GM18499 (cell line): ENCODE results near the gene TMEM272.

Experiments used
- ATAC-seq: cut with Tn5 transposase; IDR thresholded peaks from one replicate; pipeline ENCODE4 v1.9.1; 2021; ENCODE audit warnings: moderate number of reproducible peaks; ENCODE audit not compliant: insufficient read depth, unreplicated experiment

TMEM272 gene

DNA sequence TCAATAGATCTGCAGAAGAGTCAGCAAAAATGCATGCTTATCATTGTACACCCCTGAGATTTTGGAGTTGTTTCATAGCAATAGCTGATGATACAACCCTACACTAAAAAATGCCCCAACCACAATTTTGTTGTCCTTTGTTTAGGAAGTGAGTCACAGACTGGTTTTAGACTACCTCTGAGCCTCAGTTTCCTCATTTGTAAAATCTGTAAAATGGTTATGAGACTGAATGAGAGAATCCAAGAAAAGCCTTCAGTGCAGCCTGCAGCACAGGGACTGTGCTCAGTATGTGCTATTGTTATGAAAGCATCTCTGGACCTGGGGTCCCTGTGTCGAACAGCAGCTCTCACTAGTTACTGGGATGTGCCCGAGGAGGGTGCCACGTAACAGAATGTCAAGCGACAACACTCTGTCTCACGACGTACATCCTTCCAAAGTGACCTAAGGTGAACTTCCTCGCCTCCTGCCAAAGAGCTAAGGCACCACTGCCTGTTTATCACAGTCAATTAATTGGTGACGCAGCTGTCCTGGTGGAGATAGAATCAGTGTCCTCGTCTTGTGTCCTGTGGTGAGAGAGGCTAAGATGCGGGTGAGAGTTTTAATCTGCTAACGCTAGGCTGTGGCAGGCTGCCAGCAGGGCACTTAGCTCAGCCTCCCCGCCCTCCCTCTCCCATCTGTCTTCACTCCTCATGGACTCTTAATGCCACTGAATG lies 59.1 kb downstream of the TMEM272 start:
- no peak for ATAC-seq

DNA sequence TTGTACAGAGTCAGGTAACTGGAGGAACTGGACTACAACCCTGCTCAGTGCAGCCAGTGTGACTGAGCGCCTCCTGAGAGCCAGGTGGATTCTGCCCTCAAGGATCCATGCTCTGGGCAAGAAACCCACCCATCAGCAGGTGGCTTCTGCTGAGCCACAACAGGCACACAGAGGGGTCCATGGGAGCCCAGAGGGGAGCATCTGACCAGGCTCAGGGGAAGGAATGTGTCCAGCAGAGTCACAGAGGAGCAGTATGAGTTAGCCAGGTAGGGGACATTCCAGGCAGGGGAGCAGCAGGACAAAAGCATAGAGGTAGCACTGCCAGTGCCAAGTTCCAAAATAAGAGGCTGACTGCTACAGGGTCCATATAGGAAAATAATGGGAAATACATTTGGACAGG lies 60.9 kb downstream of the TMEM272 start:
- ATAC-seq: no peak

DNA sequence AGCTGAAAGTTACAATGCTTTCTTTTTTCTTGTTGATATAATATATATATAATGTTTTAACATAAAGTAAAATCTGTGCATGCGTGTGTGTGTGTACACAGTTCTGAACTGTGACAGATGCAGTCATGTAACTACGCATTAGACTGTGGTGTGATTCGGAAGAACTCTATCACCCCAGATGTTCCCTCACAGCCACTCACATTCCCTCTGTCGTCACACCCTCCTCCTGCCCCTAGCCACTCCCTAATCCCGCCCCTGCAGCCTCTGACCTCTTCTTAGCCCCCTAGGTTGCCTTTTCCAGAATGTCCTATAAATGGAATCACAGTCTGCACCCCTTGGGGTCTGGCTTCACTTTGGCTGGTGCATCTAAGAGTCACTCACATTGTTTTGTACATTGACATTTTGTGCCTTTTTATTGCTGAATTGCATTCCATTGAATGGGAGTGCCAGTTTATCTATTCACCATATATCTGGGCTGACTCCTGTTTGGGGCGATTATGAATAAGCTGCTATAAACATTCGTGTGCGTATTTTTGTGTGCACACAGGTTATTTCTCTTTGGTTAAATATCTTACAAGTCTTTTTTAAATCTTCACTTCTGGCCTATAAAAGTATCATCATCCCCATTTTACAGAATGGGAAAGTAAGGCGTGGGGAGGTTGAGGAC lies 61.4 kb downstream of the TMEM272 start:
- no peak for ATAC-seq

DNA sequence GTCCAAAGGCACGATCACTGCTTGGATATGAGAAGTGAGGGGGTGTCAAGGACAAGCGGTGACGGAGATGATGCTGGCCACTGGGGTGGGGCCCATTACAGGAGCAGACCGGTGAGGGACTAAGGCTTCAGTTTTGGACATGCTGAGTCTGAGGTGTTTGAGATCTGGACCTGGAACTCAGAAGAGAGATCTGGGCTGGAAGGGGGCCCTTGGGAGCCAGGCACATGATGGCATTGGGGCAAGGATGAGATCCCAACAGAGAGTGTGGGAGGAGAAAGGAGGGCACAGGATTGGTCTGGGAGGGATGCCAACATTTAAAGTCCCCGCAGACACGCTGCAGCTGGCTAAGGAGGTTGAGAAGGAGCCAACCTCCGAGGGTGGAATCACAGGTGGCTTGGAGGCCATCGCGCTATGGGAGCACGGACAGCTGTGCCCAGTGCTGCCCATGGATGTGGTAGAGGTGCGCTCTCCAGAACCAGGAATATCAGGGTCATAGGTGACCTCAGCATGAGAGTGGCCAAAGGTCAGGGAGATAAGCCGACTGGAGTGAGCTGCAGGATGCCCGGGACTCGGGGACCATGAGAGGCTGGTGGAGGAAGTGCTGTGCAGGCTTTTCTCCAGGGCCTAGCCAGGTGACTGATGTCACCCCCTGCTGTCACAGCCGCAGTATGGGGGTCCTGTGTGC lies 62.8 kb downstream of the TMEM272 start:
- ATAC-seq: no peak

DNA sequence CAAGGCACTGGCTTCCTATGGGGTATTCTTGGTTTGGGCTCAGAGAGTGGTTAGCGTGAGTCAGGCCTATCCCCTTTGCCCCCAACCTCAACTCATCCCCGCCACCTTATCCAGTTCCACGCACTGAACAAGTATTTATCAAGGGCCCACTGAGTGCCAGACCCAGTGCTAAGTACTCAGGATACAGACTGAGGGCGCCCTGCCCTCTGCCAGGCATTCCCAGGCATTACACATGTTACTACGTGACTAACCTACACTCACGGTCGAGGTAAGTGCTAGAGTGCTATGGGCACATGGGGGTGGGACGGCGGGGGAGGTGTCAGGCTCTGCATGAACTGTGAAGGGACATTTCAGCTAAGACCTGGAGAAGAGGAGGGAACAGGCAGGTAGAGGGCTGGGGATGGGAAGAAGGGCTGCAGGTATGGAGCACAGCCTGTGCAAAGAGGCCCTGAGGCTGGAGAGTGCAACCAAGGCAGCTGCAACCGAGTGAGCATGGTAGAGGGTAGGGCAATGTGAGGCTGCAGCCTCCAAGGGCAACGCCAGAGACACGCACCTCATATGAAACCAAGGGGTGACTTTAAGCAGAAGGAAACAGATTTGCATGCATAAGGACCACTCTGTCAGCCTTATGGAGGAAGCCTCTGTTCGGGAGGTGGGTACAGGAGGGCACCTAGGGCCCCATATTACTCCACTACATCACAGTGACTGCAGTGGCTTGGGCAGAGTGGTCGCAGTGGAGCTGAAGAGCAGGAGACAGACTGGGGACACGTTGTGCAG lies 63.5 kb downstream of the TMEM272 start:
- no peak for ATAC-seq

DNA sequence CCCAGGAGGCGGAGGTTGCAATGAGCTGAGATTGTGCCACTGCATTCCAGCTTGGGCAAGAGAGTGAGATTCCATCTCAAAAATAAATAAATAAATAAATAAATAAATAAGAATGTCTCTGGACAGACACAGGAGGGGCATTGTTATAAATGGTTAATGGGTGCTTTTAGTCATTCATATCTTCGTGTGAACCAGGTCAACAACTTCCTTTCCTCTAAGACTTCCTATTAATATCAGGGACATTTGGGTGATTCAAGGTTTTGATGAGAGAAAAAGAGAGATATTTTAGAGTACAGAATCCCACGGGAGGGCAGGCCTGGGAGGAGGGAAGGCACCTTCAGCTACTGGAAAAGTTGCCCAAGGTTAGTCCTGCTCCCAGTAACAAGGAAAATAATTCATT lies 64.9 kb downstream of the TMEM272 start:
- ATAC-seq: no peak

DNA sequence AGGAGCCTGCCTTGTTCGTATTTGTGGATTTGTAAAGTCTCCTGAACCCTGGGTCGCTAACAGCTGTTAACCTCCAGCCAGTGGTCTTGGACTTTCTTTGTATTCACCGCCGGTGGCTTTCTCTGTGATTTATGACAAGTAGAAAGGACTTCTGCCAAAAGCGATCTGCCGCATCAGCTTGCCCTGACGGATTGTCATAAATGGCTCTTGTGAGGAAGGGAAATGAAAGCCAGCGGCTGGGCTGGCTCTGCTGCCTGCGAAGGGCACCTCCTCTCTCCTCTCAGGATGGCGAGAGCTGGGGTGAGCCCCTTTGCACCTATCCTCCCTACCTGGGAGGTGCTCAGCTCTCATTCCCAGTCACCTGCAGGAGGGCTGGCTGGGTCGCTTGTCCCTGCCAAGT lies 66.6 kb downstream of the TMEM272 start:
- no peak for ATAC-seq

DNA sequence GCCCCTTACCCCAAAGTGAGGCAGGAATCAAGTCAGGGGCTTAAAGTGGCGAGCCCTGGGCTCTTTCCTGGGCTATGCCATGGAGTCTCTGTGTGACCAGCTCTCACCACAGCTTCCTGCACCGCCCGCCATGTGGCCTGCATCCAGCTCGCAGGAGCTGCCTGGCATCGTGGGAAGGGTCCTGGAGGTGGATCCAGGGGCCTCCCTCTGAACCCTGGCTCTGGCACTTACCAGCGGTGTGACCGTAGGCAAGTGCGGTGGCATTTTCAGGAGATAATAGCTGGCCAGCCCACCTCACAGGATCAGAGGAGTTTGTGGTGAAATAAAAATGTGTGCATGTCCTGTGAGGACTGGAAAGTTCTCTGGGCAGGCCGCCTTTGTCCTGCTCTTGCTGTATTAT lies 67.1 kb downstream of the TMEM272 start:
- ATAC-seq: no peak

DNA sequence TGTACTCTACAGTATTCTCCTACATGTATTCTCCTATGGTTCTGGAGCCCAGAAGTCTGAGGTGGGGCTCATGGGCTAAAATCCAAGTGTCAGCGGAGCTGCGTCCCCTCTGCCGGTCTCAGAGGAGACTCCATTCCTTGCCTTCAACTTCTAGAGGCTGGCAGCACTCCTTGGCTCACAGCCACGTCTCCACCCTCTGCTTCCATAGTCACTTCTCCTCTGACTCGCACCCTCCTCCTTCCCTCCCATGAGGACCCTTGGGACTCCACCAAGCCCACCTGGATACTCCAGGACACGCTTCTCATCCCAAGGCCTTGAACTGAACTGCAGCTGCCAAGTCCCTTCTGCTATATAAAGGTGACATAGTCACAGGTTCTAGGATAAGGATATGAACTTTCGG lies 68.8 kb downstream of the TMEM272 start:
- no peak for ATAC-seq

DNA sequence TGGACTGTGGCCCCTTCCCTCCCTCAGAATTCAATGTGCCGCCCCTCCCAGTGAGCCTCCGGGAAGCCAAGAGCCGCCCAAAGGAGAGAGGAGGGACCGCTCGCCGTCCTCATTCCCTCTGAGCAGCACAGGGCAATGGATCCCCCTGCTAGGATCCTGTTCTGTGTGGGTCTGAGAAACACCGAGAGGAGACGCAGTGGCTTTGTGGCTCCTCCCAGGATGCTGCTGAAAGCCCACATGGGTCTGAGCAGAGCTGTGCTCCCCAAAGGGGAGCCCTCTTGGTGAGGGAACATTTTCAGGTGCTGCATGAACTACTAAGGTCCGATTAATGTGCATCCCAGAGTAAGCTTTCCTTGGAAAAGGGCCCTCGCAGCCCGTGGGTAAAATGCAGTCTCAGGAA lies 71.5 kb downstream of the TMEM272 start:
- no peak for ATAC-seq

DNA sequence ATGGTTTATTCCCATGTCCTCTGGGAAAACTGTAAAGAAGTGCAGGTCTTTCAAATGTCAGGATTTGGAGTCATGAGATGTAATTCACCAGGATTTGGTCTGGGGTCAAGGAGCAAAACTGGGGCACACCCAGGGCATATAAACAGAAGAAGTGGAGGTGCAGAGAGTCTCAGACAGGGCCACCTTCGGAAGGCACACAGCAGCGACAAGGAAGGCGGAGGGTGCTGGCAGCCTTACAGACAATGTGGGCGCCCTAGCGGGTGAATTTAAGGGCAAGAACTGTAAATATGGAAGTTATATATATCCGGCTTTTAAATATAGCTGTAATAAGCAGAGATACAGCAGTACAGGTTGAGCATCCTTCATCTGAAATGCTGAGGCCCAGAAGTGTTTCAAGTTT lies 72.2 kb downstream of the TMEM272 start:
- ATAC-seq: no peak

DNA sequence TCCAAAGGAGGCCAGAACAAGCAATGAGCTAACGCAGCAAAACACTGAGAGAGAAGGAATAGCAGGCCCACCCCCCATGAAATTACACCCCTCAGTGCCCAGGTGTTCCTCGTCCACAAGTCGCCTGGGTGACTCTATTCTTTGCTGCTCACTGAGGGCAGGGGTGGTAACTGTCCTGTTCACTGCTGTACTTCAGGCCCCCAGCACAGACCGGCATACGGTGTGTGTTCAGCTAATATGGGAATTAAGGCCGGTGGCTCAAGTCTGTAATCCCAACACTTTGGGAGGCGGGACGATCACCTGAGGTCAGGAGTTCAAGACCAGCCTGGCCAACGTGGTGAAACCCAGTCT lies 72.9 kb downstream of the TMEM272 start:
- ATAC-seq: no peak

DNA sequence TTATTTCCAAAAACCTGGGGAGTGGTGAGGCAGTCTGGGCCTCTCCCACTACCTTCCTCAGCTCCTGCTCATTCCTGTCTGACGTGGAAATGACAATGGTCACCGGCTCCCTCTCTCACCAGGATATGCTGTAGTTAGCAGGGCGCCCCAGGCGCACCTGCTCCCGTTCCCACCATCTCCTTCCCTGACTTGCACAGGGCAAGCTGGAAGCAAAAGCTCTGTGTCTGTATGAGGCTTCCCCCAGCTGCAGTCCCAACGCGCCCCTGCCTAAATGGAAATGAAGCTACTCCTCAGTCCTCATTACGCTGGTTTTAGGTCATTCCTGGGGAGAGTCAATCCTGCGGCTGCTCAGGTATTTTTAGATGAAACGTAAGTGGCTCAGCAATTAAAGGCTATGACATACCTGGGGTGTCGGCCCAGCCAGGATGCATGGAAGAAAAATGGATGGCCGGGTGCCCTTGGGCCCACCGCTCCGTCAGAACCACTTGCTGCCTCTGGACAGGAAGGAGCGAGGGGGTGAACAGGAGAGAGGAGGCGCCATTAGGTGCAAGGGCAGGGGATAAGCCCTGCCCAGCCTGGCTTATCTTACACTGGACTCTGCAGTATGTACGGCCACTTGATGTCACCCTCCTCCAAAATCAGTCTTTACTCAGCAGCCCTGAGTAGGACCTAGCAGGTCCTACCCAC lies 73.4 kb downstream of the TMEM272 start:
- no peak for ATAC-seq

DNA sequence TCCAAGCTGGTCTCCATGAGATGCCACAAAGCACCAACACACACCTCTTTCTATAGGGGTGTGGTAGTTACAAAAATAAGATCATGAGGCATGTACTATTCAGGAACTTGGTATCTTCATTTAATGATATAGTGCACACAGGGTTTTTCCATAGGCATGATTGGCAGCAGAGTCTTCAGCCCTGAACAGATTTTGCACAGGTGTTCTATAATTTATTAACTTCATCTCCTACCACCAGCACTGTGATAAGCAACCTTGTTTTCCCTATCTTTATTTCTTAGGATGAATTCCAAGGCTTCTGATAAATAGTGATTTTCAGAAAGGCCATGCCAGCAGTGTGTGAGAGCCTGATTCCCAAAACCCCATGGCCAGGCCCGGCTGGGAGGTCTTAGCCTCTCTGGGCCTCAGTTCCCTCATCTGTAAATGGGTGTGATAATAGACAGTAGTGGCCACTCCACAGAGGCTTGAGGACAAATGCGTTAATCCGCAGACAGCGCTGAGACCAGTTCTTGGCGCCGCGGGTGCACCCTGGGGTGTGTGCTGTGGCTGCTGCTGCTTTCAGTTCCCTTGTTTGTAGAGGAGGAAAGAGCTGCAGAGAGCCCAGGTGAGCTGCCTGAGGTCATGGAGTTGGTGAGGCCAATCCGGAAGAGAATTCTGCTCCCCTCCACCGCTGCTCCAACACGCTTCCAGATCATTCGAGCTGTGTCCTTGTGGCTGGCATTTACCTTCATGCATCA lies 74.1 kb downstream of the TMEM272 start:
- ATAC-seq: no peak

DNA sequence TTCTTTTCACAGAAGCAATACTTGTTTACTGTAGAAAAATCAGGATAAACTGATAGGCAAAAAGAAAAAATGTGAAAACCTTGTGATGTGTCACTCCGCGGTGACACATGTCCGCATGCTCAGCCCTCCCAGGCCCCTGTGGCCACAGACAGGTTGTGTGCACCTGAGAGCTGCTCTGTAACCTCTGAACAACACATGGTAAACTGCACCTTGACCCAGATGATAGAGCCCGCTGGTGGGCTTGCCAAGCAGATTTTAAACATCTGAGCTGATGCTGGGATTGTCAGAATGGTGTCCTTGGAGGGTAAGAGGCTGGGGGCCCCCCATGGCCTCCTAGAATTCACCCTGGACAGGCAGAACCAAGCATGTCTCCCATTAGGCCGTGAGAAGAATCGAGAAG lies 74.8 kb downstream of the TMEM272 start:
- ATAC-seq: no peak

DNA sequence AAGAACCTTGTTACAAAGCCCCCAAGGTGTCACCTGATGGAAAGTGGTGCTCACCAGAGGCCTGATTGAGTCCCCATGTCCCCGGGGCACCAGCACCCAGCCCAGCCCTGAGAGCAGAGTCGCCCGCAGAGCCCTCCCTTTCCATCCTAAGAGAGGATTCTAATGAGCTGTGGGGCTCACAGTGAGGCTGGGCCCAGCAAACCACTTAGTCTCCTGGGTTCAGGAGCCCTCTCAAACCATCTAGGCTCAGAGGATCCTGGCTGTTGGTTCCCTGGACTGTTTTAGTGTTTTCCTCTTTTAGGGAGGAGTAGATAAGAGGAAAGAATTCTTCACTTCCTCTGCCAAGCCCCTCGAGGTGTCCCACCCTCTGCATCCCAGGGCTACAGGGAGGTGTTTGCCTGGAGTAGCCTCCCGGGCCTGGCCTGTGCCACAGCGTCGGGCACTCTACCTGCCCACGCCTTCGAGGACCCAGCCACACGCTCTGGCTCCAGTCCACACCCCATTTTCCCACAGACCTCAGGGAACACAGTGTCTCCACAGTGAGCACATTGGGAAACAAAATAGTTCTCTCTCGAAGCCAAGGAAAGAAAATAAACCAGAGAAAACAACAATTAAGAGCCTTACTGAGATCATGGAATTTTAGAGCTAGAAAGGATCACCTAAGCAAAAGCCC lies 75.4 kb downstream of the TMEM272 start:
- no peak for ATAC-seq

DNA sequence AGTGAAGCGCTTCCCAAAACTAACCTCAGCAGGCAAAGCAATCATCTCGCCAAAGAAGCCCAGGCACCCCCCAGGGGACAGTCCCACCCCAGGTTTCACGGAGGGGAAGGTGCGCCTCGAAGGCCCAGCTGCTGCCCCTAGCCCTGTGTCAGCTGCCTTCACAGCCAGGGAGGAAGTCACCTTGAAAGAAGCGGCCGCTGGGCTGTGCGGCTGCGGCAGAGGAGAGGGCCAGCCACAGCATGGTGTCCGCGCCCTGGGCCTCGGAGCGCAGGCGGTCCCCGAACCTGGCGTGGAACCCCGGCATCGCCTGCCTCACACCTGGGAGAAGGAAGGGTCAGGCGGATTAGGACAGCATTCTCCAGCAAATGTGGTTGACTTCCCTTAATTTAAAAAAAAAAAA lies 76.0 kb downstream of the TMEM272 start:
- no peak for ATAC-seq

DNA sequence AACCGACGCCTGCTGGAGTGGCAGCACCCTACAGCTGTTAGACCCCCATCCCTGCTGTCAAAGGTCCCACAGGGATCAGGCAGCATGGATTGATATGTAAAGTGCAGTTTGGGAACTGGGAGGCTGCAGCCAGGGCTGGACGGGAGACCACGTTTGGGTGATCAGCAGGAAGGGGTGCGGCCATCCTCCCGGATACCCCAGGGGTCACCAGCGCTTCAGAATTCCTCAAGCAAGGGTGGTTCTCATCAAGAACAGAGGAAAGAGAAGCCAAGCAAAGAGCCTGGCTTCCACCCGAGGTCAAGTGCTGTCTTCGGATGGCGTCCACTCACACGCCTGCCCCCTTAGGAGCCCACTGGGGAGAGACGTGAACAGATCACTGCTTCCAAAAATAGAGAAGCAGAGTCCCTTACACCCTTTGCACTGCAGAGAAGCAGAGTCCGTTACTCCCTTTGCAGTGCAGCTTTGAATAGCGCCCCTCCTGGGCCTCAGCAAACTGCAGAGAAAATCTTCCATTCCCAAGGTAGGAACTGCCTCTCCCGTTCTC lies 76.5 kb downstream of the TMEM272 start:
- ATAC-seq: no peak

DNA sequence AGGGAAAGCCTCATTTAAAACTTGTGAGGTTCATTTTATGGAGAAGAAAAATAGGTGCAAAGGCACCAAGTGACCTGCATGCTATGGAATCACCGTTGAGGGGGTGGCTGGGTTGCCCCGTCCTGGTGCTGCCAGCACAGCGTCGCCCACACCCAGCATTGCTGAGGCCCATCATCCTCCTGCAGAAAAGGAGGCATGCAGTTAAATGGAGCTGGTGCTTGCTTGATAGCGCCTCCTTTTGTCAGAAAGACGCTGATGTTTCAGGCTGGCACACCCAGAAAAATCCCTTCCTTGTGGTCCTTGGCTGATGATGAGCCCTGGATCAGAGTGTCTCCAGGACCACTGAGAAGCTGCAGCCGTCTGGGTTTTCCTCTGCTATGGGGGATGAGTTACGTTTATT lies 77.9 kb downstream of the TMEM272 start:
- ATAC-seq: no peak
